Measurements from ENCODE around the gene RPL10.

The RPL10 gene

DNA sequence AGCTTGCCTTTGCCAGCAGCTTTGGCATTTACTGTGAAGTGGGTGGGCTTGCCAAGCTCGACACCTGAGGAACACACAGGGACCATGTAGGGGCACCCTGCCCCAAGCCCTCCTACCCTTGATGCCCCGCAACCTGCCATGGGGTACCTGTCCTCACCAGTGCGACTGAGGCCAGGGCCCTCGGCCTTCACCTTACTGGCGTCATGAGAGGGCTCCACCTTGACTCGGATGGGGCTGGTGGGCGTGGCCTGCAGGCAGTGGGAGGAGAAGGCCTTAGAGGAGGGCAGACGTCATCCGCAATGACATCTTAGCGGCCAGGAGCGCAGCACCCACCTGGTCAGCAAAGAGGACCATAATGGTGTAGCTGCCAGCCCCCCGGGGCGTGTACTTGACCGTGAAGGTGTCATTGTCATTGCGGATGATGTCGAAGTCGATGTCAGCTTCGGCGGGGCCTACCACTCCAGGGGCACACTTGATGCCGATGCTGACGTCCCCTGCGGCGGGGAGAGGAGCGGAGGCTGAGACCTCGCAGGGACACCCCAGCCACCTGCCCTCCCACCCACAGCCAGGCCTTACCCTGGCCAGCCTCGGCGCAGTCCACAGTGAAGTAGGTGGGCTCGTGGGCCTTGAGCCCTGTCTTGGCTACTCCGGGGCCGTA is 36.0 kb upstream of the RPL10 start:
- no peak overlapping the region for H3K27ac ChIP-seq (ENCODE audit: low read depth, low read length)
- peaks cover 34% of the 10 kb centered on the region for H3K9me3 ChIP-seq (ENCODE audit: control insufficient read depth, insufficient read depth, low read length)
- no peak overlapping the region for H3K4me3 ChIP-seq (ENCODE audit: low read depth, low read length)
- no peaks in the 10 kb centered on the region for H3K4me1 ChIP-seq (ENCODE audit: control insufficient read depth, insufficient read depth, low read length)
- H3K27me3 ChIP-seq (ENCODE audit: control insufficient read depth, insufficient read depth, low read length): no peaks in the 10 kb centered on the region
- H3K9ac ChIP-seq (ENCODE audit: low read depth, low read length): no peak overlapping the region
- peaks cover 95% of the 10 kb centered on the region for H3K36me3 ChIP-seq (ENCODE audit: control insufficient read depth, insufficient read depth, low read length)

DNA sequence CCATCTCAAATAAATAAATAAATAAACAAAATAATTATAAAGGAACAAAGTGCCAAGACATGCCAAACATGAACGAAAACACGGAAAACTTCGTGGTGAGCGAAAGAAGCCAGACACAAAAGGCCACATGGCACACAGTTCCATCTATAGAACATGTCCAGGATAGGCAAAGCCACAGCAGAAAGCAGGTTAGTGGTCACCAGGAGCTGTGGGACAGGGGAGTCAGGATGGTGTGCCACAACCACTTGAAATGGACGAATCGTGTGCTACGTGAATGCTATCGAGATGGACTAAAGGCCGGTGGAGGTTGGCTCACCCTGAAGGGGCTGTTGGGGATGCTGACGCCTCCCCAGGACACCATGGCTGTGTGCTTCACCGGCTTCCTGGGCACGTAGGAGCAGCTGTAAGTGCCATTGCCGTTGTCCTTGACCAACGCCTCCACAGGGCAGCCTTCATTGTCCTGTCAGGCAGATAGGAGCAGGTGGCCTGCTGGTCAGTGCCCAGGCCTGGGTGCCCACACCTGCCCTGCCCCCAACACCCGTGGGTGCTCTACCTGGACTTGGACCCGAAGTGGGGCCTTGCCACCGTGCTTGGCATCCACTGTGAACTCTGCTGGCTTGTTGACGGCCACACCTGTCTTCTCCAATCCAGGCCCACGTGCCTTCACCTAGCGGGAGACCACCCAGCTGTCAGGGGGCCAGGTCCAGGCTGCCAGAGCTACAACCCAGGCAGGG is 34.3 kb upstream of the RPL10 start:
- H3K27me3 ChIP-seq (ENCODE audit: control insufficient read depth, insufficient read depth, low read length): no peaks in the 10 kb centered on the region
- H3K9me3 ChIP-seq (ENCODE audit: control insufficient read depth, insufficient read depth, low read length): peaks cover 38% of the 10 kb centered on the region
- H3K4me1 ChIP-seq (ENCODE audit: control insufficient read depth, insufficient read depth, low read length): no peaks in the 10 kb centered on the region
- peaks cover 94% of the 10 kb centered on the region for H3K36me3 ChIP-seq (ENCODE audit: control insufficient read depth, insufficient read depth, low read length)
- no peak overlapping the region for H3K27ac ChIP-seq (ENCODE audit: low read depth, low read length)
- H3K9ac ChIP-seq (ENCODE audit: low read depth, low read length): no peak overlapping the region
- H3K4me3 ChIP-seq (ENCODE audit: low read depth, low read length): no peak overlapping the region

DNA sequence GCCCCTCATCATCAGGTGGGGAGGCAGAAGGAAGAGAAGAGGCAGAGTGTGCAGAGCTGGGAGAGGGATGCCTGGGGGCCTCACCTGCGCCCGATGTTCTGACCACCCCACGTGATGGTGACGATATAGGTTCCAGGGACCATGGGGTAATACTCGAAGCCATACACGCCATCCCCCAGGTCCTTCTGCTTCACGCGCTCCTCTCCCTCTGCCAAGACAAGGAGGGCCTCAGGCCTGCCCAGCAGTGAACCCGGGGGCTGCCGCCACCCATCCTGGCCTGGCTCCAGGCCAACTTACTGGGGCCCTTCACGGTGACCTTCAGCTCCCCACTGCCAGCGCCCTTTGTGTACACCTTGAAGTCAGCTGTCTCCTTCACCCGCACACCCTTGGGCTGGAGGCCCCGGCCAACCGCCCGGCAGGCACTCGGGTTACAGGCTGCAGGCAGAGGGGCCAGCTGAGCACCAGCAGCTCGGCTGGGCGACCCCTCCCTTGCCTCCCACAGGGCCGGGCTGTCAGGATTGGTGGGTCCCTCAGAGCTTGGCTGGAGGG is 33.1 kb upstream of the RPL10 start:
- no peak overlapping the region for H3K4me3 ChIP-seq (ENCODE audit: low read depth, low read length)
- no peaks in the 10 kb centered on the region for H3K4me1 ChIP-seq (ENCODE audit: control insufficient read depth, insufficient read depth, low read length)
- no peaks in the 10 kb centered on the region for H3K27me3 ChIP-seq (ENCODE audit: control insufficient read depth, insufficient read depth, low read length)
- no peak overlapping the region for H3K27ac ChIP-seq (ENCODE audit: low read depth, low read length)
- peaks cover 33% of the 10 kb centered on the region for H3K9me3 ChIP-seq (ENCODE audit: control insufficient read depth, insufficient read depth, low read length)
- H3K36me3 ChIP-seq (ENCODE audit: control insufficient read depth, insufficient read depth, low read length): peaks cover 86% of the 10 kb centered on the region
- no peak overlapping the region for H3K9ac ChIP-seq (ENCODE audit: low read depth, low read length)

DNA sequence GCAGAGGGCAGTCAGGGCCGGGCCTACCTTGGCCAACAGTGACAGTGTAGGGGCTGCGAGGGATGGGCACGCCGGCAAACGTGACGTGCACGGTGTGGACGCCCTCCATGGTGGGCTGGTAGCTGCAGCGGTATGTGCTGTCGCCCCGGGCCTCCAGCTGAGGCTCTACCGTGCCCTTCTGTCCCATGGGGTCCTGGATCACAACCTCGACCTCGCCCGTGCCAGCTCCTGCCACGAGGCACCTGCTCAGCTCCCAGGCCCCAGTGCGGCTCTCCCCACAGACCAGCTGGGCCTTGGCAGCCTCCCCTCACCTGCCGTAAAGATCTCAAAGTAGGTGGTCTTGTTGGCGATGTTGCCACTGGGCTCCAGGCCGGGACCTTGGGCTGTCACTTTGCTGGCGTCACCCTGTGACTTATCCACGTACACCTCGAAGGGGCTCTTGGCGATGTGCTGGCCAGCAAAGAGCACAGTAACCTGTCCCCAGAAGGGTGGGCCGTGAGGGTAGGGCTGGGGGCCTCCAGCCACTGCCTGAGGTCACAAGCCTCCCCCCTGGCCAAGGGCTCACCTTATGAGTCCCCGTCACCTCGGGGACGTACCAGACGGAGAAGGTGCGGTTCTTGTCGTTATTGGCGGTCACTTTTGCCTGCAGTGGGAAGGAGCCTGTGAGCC is 32.0 kb upstream of the RPL10 start:
- H3K36me3 ChIP-seq (ENCODE audit: control insufficient read depth, insufficient read depth, low read length): peaks cover 78% of the 10 kb centered on the region
- H3K4me3 ChIP-seq (ENCODE audit: low read depth, low read length): no peak overlapping the region
- H3K4me1 ChIP-seq (ENCODE audit: control insufficient read depth, insufficient read depth, low read length): no peaks in the 10 kb centered on the region
- peaks cover 29% of the 10 kb centered on the region for H3K9me3 ChIP-seq (ENCODE audit: control insufficient read depth, insufficient read depth, low read length)
- no peak overlapping the region for H3K27ac ChIP-seq (ENCODE audit: low read depth, low read length)
- no peaks in the 10 kb centered on the region for H3K27me3 ChIP-seq (ENCODE audit: control insufficient read depth, insufficient read depth, low read length)
- H3K9ac ChIP-seq (ENCODE audit: low read depth, low read length): no peak overlapping the region

DNA sequence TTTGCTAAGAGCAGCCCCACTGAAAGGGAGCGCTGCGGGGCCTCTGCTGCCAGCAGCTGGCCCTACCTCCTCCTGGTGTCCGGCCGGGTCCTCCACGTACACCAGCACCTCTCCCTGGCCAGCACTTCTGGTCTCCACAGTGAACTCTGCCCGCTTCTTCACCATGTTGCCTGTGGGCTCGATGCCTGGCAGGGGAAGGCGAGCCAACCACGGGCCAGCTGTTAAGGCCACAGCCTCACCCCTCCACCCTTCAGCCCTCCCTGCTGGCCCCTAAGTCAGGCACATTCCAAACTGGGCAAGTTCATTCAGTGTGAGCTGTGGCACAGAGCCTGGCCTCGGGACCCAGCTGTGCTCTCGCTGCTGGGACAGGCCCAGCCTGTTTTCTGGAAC is 31.5 kb upstream of the RPL10 start:
- no peak overlapping the region for H3K9ac ChIP-seq (ENCODE audit: low read depth, low read length)
- peaks cover 73% of the 10 kb centered on the region for H3K36me3 ChIP-seq (ENCODE audit: control insufficient read depth, insufficient read depth, low read length)
- peaks cover 27% of the 10 kb centered on the region for H3K9me3 ChIP-seq (ENCODE audit: control insufficient read depth, insufficient read depth, low read length)
- no peaks in the 10 kb centered on the region for H3K27me3 ChIP-seq (ENCODE audit: control insufficient read depth, insufficient read depth, low read length)
- no peak overlapping the region for H3K4me3 ChIP-seq (ENCODE audit: low read depth, low read length)
- no peaks in the 10 kb centered on the region for H3K4me1 ChIP-seq (ENCODE audit: control insufficient read depth, insufficient read depth, low read length)
- peak overlapping the region; percentile 26 for H3K27ac ChIP-seq (ENCODE audit: low read depth, low read length)

DNA sequence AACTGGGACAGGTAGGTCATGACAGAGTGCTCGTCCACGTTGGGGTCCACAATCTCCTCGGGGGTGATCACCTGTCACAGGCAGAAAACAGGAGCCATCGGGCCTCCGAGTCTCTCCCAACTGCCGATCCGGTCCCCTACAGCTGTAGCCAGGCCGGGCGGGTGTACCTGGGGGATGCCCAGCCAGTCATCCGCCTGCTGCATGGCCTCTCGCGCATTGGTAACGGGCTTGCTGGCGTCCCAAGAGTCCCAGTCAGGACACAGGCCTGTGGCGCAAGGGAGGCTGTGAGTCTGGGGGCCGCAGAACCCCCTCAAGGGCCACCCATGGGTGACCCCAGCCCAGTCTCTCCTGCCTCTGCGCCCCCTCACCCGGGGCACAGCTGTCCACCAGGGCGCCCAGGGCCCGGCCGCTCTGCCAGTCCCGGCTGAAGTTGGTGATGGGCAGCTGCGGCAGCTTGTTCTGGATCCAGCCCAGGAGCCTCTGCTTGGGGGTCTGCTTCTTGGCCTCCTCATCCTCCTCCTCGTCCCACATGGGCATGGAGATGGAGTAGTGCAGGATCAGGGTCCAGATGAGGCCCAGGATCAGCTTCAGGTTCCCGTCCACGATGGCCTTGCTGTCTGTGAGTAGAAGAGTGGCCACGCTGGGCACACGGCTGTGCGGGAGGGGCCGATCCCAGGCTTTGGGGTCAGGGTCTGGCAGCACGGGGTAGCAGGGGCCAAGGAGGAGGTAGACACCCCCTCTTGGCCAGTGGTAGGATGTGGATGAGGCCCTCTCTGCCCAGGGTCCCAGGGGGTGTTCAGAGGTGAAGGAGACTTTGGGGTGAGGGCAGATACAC is 30.5 kb upstream of the RPL10 start:
- peaks cover 62% of the 10 kb centered on the region for H3K36me3 ChIP-seq (ENCODE audit: control insufficient read depth, insufficient read depth, low read length)

DNA sequence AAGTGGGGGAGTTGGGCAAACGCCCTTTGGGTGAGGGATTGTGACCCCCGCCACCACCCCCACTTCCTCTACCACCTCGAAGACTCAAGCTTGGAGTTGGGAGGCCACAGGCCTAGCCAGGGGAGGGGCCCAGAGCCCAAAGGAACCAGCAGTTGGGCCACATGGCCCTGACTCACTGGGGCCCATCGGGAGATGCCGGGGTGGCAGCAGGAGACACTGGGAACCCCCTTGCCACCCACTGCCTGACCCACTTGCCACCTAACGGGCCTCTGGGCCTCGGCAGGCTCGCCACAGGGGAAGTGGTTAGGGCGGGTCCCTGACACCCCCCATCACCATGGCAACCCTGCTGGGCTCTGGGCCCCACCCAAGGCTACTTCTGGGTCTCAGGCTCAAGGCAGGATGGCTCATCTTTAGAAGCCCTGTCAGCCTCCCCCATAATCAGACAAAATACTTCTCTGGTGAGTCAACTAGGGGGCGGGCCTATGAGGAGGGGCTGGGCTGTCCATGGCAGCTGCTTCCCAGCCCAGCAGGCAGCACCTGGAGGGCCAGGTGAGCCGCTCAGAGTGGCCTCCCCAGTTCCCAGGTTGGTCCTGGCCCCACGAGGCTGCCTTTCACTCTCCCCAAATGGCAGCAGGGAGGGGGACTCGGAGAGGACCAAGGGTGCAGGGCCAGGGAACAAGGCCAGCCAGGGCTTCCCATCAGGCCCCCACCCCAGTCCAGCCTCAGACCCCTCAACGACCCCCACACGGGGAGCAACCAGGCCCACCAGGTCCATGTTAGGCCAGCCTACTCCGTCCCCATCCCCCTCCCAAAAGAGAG is 29.3 kb upstream of the RPL10 start:
- 0 out of 2 replicates have a peak, but pooled peaks cover 1% of the 10 kb centered on the region for H3K27me3 ChIP-seq (ENCODE audit: control insufficient read depth, insufficient read depth, low read length)
- H3K9me3 ChIP-seq (ENCODE audit: control insufficient read depth, insufficient read depth, low read length): peaks cover 30% of the 10 kb centered on the region
- peaks cover 15% of the 10 kb centered on the region for H3K4me1 ChIP-seq (ENCODE audit: control insufficient read depth, insufficient read depth, low read length)
- peak overlapping the region; percentile 81 for H3K9ac ChIP-seq (ENCODE audit: low read depth, low read length)
- peaks cover 54% of the 10 kb centered on the region for H3K36me3 ChIP-seq (ENCODE audit: control insufficient read depth, insufficient read depth, low read length)
- H3K4me3 ChIP-seq (ENCODE audit: low read depth, low read length): peak overlapping the region; percentile 92
- peak overlapping the region; percentile 97 for H3K27ac ChIP-seq (ENCODE audit: low read depth, low read length)

More for the DNA sequence above, 30.5 kb upstream of the RPL10 start:
- Histone ChIP-seq H3K4me1 (ENCODE audit: control insufficient read depth, insufficient read depth, low read length) (peaks cover 7% of the 10 kb centered on the region; the same call in 1 of the 2 replicates), H3K9me3 (ENCODE audit: control insufficient read depth, insufficient read depth, low read length) (peaks cover 27% of the 10 kb centered on the region), H3K27me3 (ENCODE audit: control insufficient read depth, insufficient read depth, low read length) (no peaks in the 10 kb centered on the region), H3K27ac (ENCODE audit: low read depth, low read length) (peak overlapping the region; percentile 97), H3K9ac (ENCODE audit: low read depth, low read length) (no peak overlapping the region), H3K4me3 (ENCODE audit: low read depth, low read length) (0 out of 2 replicates have a peak overlapping the region, but pooled peaks have one; percentile 92)

DNA sequence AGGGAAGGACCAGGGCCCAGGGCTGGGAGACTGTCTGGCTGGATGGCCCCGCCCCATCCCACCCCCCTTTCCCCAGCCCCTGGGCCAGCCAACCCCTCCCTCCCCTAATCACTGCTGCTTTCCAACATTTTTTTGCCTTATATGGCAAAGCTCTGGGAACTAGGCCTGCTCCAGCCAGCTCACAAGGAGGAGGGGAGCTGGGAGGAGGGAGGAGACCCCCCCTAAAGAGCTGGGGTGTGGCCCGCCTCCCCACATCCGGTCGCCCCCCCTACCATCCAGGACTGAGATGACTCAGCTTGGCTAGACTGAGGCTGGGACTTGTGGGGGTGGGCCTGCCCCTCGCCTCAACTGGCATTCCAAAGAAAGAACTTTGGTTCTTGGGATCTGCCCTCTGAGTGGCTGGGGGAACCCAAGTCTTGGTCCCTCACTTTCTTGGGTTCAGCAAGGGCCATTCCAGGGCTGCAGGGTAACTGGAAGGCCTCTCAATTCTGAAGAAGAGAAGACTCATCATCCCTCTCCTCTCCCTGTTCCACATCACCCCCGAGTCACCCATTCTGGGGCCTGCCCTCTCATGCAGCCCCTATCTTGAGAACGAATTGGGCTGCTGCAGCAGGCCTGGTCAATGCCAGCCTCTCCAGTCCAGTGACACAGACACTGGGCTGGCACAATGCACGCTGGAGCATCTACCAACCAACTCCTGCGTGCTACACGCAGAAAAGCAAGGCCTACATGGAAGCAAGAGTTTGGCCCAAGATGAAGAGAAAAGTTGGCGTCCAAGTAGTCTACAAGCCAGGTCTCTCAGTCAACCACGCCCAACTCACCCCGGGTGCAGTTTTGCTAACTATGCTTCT is 28.5 kb upstream of the RPL10 start:
- peaks cover 46% of the 10 kb centered on the region for H3K36me3 ChIP-seq (ENCODE audit: control insufficient read depth, insufficient read depth, low read length)
- peaks cover 18% of the 10 kb centered on the region for H3K4me1 ChIP-seq (ENCODE audit: control insufficient read depth, insufficient read depth, low read length)
- H3K9ac ChIP-seq (ENCODE audit: low read depth, low read length): peak overlapping the region; percentile 99
- H3K4me3 ChIP-seq (ENCODE audit: low read depth, low read length): peak overlapping the region; percentile 92
- H3K27me3 ChIP-seq (ENCODE audit: control insufficient read depth, insufficient read depth, low read length): peaks cover 4% of the 10 kb centered on the region; the same call in 1 of the 2 replicates
- H3K27ac ChIP-seq (ENCODE audit: low read depth, low read length): peak overlapping the region; percentile 97
- peaks cover 28% of the 10 kb centered on the region for H3K9me3 ChIP-seq (ENCODE audit: control insufficient read depth, insufficient read depth, low read length)

DNA sequence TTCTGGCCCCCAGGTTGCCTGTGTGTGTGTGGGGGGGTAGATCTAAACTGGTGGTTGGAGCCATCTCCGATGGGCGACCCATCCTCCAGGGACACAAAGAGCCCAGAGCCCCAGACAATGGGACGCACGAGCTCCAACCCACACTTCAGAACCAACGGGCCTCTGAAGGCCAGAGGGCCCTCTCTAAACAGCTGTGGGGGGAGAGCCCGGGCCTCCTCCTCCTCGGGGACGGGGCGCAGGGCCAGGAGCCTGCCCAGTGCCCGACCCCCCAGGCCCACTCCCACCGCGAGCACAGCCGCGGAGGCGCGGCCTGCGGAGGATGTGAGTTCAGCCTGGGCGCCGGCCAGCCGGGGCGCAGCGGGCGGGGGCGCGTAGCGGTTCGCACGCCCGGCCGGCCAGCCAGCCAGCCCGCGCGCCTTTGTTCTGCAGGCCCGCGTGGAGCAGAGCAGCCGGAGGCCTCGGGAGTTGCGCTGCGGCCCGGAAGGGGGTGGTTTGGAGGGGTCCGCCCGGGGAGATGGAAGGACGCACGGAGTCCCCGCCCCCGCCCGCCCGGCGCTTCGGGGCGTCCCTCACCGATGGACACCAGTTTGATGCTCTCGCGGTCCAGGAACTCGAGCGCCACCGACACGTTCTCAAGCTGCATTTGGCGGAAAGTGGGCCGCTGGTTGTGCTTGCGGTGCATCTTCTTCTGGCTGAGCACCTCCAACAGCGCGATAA is 27.7 kb upstream of the RPL10 start:
- peak overlapping the region; percentile 97 for H3K27ac ChIP-seq (ENCODE audit: low read depth, low read length)
- peak overlapping the region; percentile 99 for H3K9ac ChIP-seq (ENCODE audit: low read depth, low read length)
- peaks cover 38% of the 10 kb centered on the region for H3K36me3 ChIP-seq (ENCODE audit: control insufficient read depth, insufficient read depth, low read length)
- peaks cover 26% of the 10 kb centered on the region for H3K9me3 ChIP-seq (ENCODE audit: control insufficient read depth, insufficient read depth, low read length)
- peaks cover 4% of the 10 kb centered on the region; the same call in 1 of the 2 replicates for H3K27me3 ChIP-seq (ENCODE audit: control insufficient read depth, insufficient read depth, low read length)
- H3K4me3 ChIP-seq (ENCODE audit: low read depth, low read length): peak overlapping the region; percentile 92
- H3K4me1 ChIP-seq (ENCODE audit: control insufficient read depth, insufficient read depth, low read length): peaks cover 18% of the 10 kb centered on the region
